Omental fat pad (tissue), 4 donors: ENCODE data around the gene GAS2L2. TPM values are rescaled to one million over a fixed set of nuclear protein-coding genes. Genes with fewer than 3 reads are reported as not detected.

Experiments
- ATAC-seq: fragments of 150-250 bp; one replicate; pipeline ENCODE4 v1.9.1; 2016; ENCODE audit warnings: mild to moderate bottlenecking, moderate library complexity; ENCODE audit not compliant: low FRiP score
- DNase-seq: peaks from one replicate; pipeline ENCODE4 v3.0.0-alpha.2; 2019; ENCODE audit warnings: low spot score
- total RNA-seq, 4 donors: library from RNA; depleted of rRNA; stranded (reverse); fragments of >200 nt; gene quantifications; one replicate each; pipeline ENCODE4 v1.1.0, GENCODE V29; 2016
- TF ChIP-seq, protein P1 (sequence below), 3 donors: fragments of 450-650 bp; IDR thresholded peaks; one replicate each; pipeline ENCODE4 v1.5.1; 2016 to 2017; ENCODE audit warnings: antibody characterized with exemption in 3 of 3, mild to moderate bottlenecking in 3 of 3, moderate library complexity in 2 of 3

Gene GAS2L2
- total RNA-seq, 4 donors from 2014 or later, result 0.37 to 0.82 (median 0.48) TPM; not detected in 1

DNA sequence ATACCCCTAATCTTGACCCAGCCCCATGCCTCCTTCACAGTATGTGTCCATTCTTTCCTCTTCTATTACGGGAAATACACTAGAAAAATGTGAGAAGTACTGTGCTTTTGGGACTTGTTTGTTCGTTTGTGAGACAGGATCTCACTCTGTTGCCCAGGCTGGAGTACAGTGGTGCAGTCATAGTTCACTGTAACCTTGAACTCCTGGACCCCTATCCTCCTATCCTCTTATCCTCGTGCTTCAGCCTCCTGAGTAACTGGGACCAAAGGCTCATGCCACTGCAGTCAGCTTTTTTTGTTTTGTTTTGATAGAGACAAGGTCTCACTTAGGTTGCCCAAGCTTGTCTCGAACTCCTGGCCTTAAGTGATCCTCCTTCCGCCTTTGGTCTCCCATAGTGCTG, 51.5 kb downstream of the GAS2L2 start:
- TF ChIP-seq, protein P1, sequence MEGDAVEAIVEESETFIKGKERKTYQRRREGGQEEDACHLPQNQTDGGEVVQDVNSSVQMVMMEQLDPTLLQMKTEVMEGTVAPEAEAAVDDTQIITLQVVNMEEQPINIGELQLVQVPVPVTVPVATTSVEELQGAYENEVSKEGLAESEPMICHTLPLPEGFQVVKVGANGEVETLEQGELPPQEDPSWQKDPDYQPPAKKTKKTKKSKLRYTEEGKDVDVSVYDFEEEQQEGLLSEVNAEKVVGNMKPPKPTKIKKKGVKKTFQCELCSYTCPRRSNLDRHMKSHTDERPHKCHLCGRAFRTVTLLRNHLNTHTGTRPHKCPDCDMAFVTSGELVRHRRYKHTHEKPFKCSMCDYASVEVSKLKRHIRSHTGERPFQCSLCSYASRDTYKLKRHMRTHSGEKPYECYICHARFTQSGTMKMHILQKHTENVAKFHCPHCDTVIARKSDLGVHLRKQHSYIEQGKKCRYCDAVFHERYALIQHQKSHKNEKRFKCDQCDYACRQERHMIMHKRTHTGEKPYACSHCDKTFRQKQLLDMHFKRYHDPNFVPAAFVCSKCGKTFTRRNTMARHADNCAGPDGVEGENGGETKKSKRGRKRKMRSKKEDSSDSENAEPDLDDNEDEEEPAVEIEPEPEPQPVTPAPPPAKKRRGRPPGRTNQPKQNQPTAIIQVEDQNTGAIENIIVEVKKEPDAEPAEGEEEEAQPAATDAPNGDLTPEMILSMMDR (IDR thresholded peaks at IDR 0.05), result no peak
- DNase-seq, result no peak
- no peak for ATAC-seq

DNA sequence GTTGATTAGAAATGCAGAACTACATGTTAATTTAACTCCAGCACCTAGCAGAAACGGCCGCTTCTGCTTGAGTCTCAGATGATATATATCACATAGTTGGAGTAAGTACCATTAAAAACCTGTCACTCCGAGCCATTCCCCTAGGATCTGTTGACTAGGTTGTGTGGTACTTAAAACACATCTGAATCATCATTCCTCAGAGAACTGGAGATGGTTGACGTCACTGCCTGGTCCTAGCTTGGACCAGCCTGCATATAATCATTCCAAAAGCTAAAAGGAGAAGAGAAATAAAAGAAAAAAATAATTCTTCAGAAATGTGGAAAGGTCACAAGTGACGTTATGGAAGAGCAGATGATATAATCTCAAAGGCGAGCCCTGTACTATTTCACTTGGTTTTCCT, 52.9 kb downstream of the GAS2L2 start:
- no peak for ATAC-seq
- TF ChIP-seq, protein P1 (IDR thresholded peaks at IDR 0.05), result no peak
- no peak for DNase-seq

DNA sequence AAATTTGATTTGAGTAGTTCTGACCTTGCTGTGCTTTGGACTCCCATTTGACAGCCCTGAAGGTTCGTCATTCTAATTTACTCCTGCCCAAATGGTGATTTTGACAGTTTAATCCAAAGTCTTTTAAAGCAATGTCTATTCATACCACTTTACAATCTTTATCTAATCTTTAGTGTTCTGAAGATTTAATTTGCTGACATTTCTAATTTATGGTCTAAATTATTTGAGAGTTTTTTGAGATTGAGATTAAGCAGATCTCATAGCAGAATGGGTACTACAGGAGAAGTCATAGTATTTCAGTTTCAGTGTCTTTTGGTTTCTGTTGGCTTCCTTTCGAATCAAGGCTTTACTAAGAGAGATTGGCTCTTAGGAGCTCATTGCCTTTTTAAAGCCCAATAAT, 54.2 kb downstream of the GAS2L2 start:
- TF ChIP-seq, protein P1 (IDR thresholded peaks at IDR 0.05), result no peak
- DNase-seq, result no peak
- ATAC-seq, result no peak

DNA sequence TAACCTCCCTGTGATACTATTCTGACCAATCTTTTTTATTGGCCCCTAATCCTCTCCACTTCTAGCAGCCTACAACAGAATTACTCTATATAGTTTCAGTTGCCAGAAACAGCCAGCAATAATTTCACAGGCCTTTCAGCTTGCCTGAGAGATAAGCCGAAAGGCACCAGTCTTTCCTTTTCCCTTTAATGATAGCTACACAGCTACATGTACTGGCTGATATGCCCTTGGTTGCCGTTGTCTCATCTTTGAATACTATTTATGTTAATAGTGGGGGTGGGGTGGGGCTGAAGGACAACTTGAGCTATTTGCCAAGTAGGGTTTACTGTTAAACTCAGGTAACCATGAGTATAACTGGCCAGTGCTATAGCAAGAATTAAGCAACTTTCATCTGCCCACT, 57.4 kb downstream of the GAS2L2 start:
- no peak for ATAC-seq
- TF ChIP-seq, protein P1 (IDR thresholded peaks at IDR 0.05), result no peak
- DNase-seq, result no peak

DNA sequence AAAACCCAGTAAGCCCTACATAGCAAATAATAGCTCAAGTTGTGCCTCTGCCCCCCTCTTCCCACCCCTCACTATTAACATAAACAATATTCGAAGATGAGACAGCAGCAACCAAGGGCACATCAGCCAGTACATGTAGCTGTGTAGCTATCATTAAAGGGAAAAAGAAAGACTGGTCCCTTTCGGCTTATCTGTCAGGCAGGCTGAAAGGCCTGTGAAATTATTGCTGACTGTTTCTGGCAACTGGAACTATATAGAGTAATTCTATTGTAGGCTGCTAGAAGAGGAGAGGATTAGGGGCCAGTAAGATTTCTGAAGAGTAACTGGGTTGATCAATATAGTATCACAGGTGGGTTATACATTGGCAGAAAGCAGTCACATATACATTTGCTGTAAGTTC, 58.1 kb downstream of the GAS2L2 start:
- no peak for ATAC-seq
- no peak for DNase-seq
- TF ChIP-seq, protein P1 (IDR thresholded peaks at IDR 0.05), result no peak

Other genes starting within 250 kb of the GAS2L2 start
- gene SLFN12L, start 215.6 kb downstream of the GAS2L2 start, total RNA-seq, result 10 to 100 TPM in 1 of 4 donors, 1 to 10 TPM in 3; 2.3 to 31.2 (median 4.7) TPM
- gene SLFN14, start 192.4 kb downstream of the GAS2L2 start, total RNA-seq, result not detected
- gene PEX12, start 174.7 kb downstream of the GAS2L2 start, total RNA-seq, result 1 to 10 TPM; 3.5 to 7.4 (median 5.2) TPM
- 10 to 100 TPM; 62.6 to 94.3 (median 79.4) TPM for gene AP2B1, start 165.9 kb downstream of the GAS2L2 start, total RNA-seq
- 10 to 100 TPM in 3 of 4 donors, 1 to 10 TPM in 1; 9.9 to 63.8 (median 42.3) TPM for gene RASL10B, start 21.6 kb downstream of the GAS2L2 start, total RNA-seq
- gene C17orf50, start 7.6 kb upstream of the GAS2L2 start, total RNA-seq, result not detected
- gene MMP28, start 42.4 kb upstream of the GAS2L2 start, total RNA-seq, result 10 to 100 TPM; 31.5 to 65.6 (median 48.7) TPM
- gene TAF15, start 56.2 kb upstream of the GAS2L2 start, total RNA-seq, result 10 to 100 TPM; 33.2 to 80.2 (median 64.0) TPM
- not detected for gene HEATR9, start 115.7 kb upstream of the GAS2L2 start, total RNA-seq
- gene CCL5, start 127.1 kb upstream of the GAS2L2 start, total RNA-seq, result 10 to 100 TPM in 1 of 4 donors, 1 to 10 TPM in 3; 5.5 to 10.7 (median 6.0) TPM
- gene RDM1, start 177.5 kb upstream of the GAS2L2 start, total RNA-seq, result not detected
- gene LYZL6, start 190.5 kb upstream of the GAS2L2 start, total RNA-seq, result not detected
- 1 to 10 TPM in 1 of 4 donors, under 1 TPM in 1, not detected in 2; 0.69 to 2.8 TPM for gene CCL16, start 228.3 kb upstream of the GAS2L2 start, total RNA-seq
- 10 to 100 TPM; 29.0 to 83.2 (median 68.7) TPM for gene CCL14, start 233.5 kb upstream of the GAS2L2 start, total RNA-seq
- gene CCL15, start 248.3 kb upstream of the GAS2L2 start, total RNA-seq, result 1 to 10 TPM in 1 of 4 donors, not detected in 3; 4.6 TPM